Esophagus muscularis mucosa (tissue), 4 donors: ENCODE results near the gene DNM3. TPM values are rescaled to one million over a fixed set of nuclear protein-coding genes. Genes with fewer than 3 reads are reported as not detected.

Experiments used
- DNase-seq: peaks from one replicate; pipeline ENCODE4 v3.0.0-alpha.2; 2017; ENCODE audit errors: extremely low spot score
- H3K27ac ChIP-seq, 4 donors: fragments of 200-600 bp; sonication (generic); replicated peaks in 1 of 4; 1 replicate in 3 of 4; 2 replicates in 1 of 4; pipeline ENCODE4 v1.5.1; 2016 to 2019; ENCODE audit warnings: mild to moderate bottlenecking in 1 of 4
- H3K27me3 ChIP-seq, 4 donors: fragments of 200-600 bp; sonication (generic); one replicate each; pipeline versions ENCODE4 v1.5.1 to v1.6.0; 2016 to 2019
- H3K36me3 ChIP-seq, 4 donors: fragments of 200-600 bp; sonication (generic); one replicate each; pipeline ENCODE4 v1.5.1; 2016 to 2019
- H3K4me1 ChIP-seq, 4 donors: fragments of 200-600 bp; sonication (generic); one replicate each; pipeline ENCODE4 v1.5.1; 2016 to 2019
- H3K4me3 ChIP-seq, 4 donors: fragments of 200-600 bp; sonication (generic); 1 replicate in 2 of 4; 2 replicates in 2 of 4; pipeline ENCODE4 v1.5.1; 2016 to 2019; ENCODE audit warnings: mild to moderate bottlenecking in 4 of 4, moderate library complexity in 1 of 4
- H3K9me3 ChIP-seq, 4 donors: fragments of 200-600 bp; sonication (generic); 1 replicate in 3 of 4; 2 replicates in 1 of 4; pipeline ENCODE4 v1.5.1; 2016 to 2019
- CTCF ChIP-seq, 3 experiments: fragments of 200-600 bp in 2 of 3; fragments of 450-650 bp in 1 of 3; sonication (generic) in 2 of 3; IDR thresholded peaks; one replicate each; pipeline ENCODE4 v1.5.1; 2017 to 2019; ENCODE audit warnings: antibody characterized with exemption in 3 of 3, mild to moderate bottlenecking in 2 of 3, moderate library complexity in 1 of 3
- EP300 ChIP-seq: sonication (generic); formaldehyde crosslinking; IDR thresholded peaks from one replicate; pipeline ENCODE4 v1.6.1; 2017; ENCODE audit warnings: antibody characterized with exemption
- POLR2A ChIP-seq: fragments of 450-650 bp; IDR thresholded peaks from one replicate; pipeline ENCODE4 v1.6.1; 2017; ENCODE audit warnings: antibody characterized with exemption, moderate library complexity, mild to moderate bottlenecking, low read depth
- POLR2AphosphoS5 ChIP-seq, 2 donors: sonication (generic); formaldehyde crosslinking; IDR thresholded peaks; one replicate each; pipeline ENCODE4 v1.6.1; 2017; ENCODE audit warnings: antibody characterized with exemption in 2 of 2
- WGBS: methylation state at CpG from one replicate; pipeline ENCODE4 v1.1.5; 2018; 5-methylcytosine and 5-hydroxymethylcytosine counted together
- intact Hi-C: fragments of 100-400 bp; cut with DNase I; formaldehyde crosslinking; loops from one replicate; pipeline ENCODE4 v1.15.1; 2023
- total RNA-seq, 4 donors: library from RNA; depleted of rRNA; stranded (reverse); fragments of >200 nt; gene quantifications; one replicate each; pipeline versions ENCODE4 v1.1.0 to v1.2.1, GENCODE V29; 2016

Gene DNM3
- total RNA-seq, 4 donors from 2014 or later = 3.3 to 6.4 (median 3.9) TPM

DNA sequence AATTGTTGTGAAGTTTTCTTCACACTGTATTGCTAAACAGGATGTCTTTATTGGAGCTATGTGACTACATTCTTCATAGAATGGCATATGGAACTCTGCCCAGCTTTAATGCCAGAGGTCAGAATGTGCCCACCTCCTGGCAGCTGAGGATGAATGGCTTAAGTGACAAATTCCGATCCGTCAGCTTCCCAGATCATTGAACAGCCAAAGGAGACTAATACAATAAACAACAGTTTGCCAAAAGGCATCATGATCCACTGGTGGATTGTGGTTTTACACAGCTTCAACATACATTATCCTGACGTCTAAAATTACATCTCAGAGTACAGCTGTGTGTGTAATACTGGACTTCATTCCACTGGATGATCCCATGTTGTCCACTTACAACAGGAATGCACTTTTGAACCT is 510.5 kb downstream of the DNM3 start:
- Histone ChIP-seq H3K27ac (no peak overlapping the region), H3K4me1 (peaks cover 7 to 26% (median 19%) of the 10 kb centered on the region in 4 donors), H3K9me3 (peaks cover 0 to 3% (median 0%) of the 10 kb centered on the region in 4 donors), H3K36me3 (no peaks in the 10 kb centered on the region), H3K27me3 (no peaks in the 10 kb centered on the region), H3K4me3 (no peak overlapping the region)
- DNase-seq = no peak
- TF ChIP-seq POLR2A (no peak), CTCF (IDR thresholded peaks at IDR 0.05) (no peak), POLR2AphosphoS5 (IDR thresholded peaks at IDR 0.05) (no peak), EP300 (no peak)
- intact Hi-C loops = no loop called here
- 57% methylated on average over 3 of the region's 3 CpGs for WGBS

DNA sequence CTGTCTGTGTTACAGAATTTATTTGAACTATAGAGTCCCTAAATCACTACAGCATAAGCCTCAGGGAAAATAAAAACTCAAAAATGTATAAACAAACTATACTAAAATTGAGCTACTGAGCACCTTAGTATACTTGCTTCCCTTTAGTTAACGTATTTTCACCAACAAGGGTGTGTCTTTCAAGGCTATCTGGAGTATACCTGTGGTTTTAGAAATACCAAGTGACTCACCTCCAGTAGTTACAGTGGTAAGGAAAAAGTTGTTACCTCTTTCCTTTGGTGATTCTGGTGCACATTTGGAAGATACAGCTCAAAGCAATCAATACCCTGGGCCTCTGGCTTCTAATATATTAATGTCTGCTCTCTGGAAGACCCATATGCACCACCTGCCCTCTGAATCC is 511.1 kb downstream of the DNM3 start:
- Histone ChIP-seq H3K4me1 (peaks cover 9 to 30% (median 25%) of the 10 kb centered on the region in 4 donors), H3K27me3 (no peaks in the 10 kb centered on the region), H3K27ac (no peak overlapping the region), H3K36me3 (no peaks in the 10 kb centered on the region), H3K9me3 (no peaks in the 10 kb centered on the region), H3K4me3 (no peak overlapping the region)
- intact Hi-C loops = no loop called here
- no peak for DNase-seq
- WGBS = 93% methylated on average over 1 of the region's 1 CpG
- TF ChIP-seq EP300 (no peak), POLR2A (no peak), CTCF (IDR thresholded peaks at IDR 0.05) (no peak), POLR2AphosphoS5 (IDR thresholded peaks at IDR 0.05) (no peak)

DNA sequence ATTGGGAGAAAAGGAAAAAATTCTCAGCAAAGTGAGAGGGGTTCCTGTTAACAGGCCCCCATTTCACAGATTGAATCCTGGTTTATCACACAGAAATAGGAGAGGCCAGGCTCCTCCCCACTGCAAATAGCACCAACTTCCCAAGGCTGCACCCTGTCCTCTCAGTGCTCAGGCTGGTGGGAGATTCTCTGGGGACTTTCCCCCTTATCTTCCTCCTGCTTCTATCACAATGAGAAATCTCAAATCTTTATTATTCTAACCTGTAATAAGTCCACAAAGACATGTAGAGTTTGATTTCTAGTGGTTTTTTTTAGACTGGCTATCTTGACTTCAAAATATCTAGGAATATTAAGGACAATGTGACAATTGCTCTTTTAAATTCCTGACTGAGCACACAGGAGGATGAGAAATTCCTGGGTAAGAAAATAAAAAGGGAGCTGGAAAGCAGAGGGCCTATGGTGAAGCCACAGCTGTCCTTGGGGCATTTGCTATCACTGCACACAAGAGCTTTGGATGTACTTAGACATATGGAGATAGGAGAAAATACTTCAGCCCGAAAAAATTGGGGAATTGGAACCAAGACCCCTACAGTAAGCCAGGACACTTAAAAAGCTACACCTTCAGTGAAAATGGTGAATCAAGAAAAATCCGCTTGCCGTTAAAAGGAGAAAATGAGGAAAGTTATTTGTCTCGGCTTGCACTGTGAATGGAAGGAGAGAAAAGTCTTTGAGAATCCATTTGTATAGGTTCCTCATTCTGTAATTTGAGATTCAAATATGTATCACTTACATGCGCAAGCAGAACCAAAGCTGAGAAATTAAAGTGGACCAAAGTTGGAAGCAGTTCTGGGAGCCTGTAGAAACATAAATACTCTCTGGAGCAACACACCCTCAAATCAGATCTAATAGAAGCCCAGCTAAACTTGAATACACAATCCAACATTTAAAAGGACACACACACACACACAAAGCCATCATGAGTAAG is 513.3 kb downstream of the DNM3 start:
- no peak overlapping the region for H3K4me3 ChIP-seq
- no peak for DNase-seq
- intact Hi-C loops = loop anchor here (5.0 kb wide), 1 partner anchor 32 kb away; no protein-coding TSS in a partner anchor
- H3K27ac ChIP-seq = no peak overlapping the region
- H3K36me3 ChIP-seq = no peaks in the 10 kb centered on the region
- no peaks in the 10 kb centered on the region for H3K27me3 ChIP-seq
- TF ChIP-seq CTCF (IDR thresholded peaks at IDR 0.05) (no peak), POLR2A (no peak), EP300 (no peak), POLR2AphosphoS5 (IDR thresholded peaks at IDR 0.05) (no peak)
- peaks cover 28 to 51% (median 46%) of the 10 kb centered on the region in 4 donors for H3K4me1 ChIP-seq
- H3K9me3 ChIP-seq = no peaks in the 10 kb centered on the region
- WGBS = 95% methylated on average over 5 of the region's 5 CpGs

DNA sequence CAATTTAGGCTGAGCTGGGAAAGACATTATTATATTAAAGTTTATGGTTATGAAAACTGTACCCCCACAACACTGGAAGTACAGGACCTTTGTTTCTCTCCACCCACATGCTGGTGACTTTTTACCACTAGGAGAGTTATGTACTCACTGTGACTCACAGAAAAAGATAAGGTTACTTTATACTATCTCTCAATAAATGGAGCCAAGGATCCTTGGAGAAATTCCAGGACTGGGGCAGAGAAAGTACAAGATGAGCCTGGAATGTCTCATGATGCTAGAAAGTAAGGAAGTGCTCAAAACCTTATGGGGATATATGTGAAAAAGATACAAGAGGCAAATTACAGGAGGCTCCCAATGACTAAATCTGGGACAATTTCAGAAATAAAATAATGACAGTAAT is 515.3 kb downstream of the DNM3 start:
- intact Hi-C loops = loop anchor here (5.0 kb wide), 1 partner anchor 34 kb away; no protein-coding TSS in a partner anchor
- Histone ChIP-seq H3K36me3 (no peaks in the 10 kb centered on the region), H3K9me3 (no peaks in the 10 kb centered on the region), H3K4me3 (no peak overlapping the region), H3K27me3 (no peaks in the 10 kb centered on the region), H3K27ac (peak overlapping the region in 1 of 4 donors; percentile 8), H3K4me1 (peaks cover 37 to 57% (median 56%) of the 10 kb centered on the region in 4 donors)
- TF ChIP-seq CTCF (IDR thresholded peaks at IDR 0.05) (no peak), POLR2AphosphoS5 (IDR thresholded peaks at IDR 0.05) (no peak), EP300 (no peak), POLR2A (no peak)
- no peak for DNase-seq
